ENCODE data around the gene DAZAP2. TPM values are rescaled to one million over a fixed set of nuclear protein-coding genes. Genes with fewer than 3 reads are reported as not detected.

DAZAP2 gene
- total and polyA plus RNA-seq, 2 experiments from 2014 or later = 35.8 to 39.9 TPM

- no peak overlapping the region for H3K27ac Mint-ChIP-seq
- no peak overlapping the region for H3K4me3 Mint-ChIP-seq
- ATAC-seq = peak; percentile 22; the same call in 2 of the 3 replicates
- Histone ChIP-seq H2AFZ (no peak overlapping the region), H3K4me1 (ENCODE audit: insufficient read depth) (no peaks in the 10 kb centered on the region), H3F3A (replicated peaks; ENCODE audit: low read depth) (no peaks in the 10 kb centered on the region), H3K27ac (ENCODE audit: low read depth) (no peak overlapping the region), H3K27me3 (ENCODE audit: insufficient read depth) (no peaks in the 10 kb centered on the region), H4K20me1 (replicated peaks; ENCODE audit: insufficient read depth) (no peaks in the 10 kb centered on the region), H3K36me3 (ENCODE audit: insufficient read depth) (no peaks in the 10 kb centered on the region), H3K4me3 (no peak overlapping the region), H3K4me2 (no peak overlapping the region), H3K9me2 (ENCODE audit: insufficient read depth) (no peaks in the 10 kb centered on the region), H3K79me2 (replicated peaks; ENCODE audit: insufficient read depth) (no peaks in the 10 kb centered on the region)
- peaks cover 9% of the 10 kb centered on the region for H3K27me3 Mint-ChIP-seq (ENCODE audit: insufficient read depth, low read depth, poor library complexity)
- no peak for TF ChIP-seq REST (IDR thresholded peaks at IDR 0.05; ENCODE audit: unreplicated experiment)
- TF ChIP-seq ZNF114 (CRISPR knock-in tag; IDR thresholded peaks at IDR 0.05) = no peak
- TF ChIP-seq, protein P1, sequence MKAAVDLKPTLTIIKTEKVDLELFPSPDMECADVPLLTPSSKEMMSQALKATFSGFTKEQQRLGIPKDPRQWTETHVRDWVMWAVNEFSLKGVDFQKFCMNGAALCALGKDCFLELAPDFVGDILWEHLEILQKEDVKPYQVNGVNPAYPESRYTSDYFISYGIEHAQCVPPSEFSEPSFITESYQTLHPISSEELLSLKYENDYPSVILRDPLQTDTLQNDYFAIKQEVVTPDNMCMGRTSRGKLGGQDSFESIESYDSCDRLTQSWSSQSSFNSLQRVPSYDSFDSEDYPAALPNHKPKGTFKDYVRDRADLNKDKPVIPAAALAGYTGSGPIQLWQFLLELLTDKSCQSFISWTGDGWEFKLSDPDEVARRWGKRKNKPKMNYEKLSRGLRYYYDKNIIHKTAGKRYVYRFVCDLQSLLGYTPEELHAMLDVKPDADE (IDR thresholded peaks at IDR 0.05) = no peak
- TF ChIP-seq ZNF462 (CRISPR knock-in tag; IDR thresholded peaks at IDR 0.05) = no peak
- TF ChIP-seq NANOG (IDR thresholded peaks at IDR 0.05; ENCODE audit: borderline replicate concordance) = no peak
- no peak for TF ChIP-seq STAT1 (IDR thresholded peaks at IDR 0.05; ENCODE audit: unreplicated experiment)
- no peak for TF ChIP-seq CREB1 (CRISPR knock-in tag; IDR thresholded peaks at IDR 0.05; ENCODE audit: low read depth)
- no peak for TF ChIP-seq ZNF331 (CRISPR knock-in tag; IDR thresholded peaks at IDR 0.05; ENCODE audit: low read depth)
- no peak for TF ChIP-seq POLR2AphosphoS5 (IDR thresholded peaks at IDR 0.05; ENCODE audit: low read depth)
- TF ChIP-seq, protein P2, sequence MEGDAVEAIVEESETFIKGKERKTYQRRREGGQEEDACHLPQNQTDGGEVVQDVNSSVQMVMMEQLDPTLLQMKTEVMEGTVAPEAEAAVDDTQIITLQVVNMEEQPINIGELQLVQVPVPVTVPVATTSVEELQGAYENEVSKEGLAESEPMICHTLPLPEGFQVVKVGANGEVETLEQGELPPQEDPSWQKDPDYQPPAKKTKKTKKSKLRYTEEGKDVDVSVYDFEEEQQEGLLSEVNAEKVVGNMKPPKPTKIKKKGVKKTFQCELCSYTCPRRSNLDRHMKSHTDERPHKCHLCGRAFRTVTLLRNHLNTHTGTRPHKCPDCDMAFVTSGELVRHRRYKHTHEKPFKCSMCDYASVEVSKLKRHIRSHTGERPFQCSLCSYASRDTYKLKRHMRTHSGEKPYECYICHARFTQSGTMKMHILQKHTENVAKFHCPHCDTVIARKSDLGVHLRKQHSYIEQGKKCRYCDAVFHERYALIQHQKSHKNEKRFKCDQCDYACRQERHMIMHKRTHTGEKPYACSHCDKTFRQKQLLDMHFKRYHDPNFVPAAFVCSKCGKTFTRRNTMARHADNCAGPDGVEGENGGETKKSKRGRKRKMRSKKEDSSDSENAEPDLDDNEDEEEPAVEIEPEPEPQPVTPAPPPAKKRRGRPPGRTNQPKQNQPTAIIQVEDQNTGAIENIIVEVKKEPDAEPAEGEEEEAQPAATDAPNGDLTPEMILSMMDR (conservative IDR thresholded peaks at IDR 0.05; ENCODE audit: low read depth in 2 of 2) = no peak
- no peak for TF ChIP-seq JUNB (IDR thresholded peaks at IDR 0.05; ENCODE audit: unreplicated experiment)
- TF ChIP-seq EZH2 (IDR thresholded peaks at IDR 0.05; ENCODE audit: low read depth, unreplicated experiment) = no peak
- TF ChIP-seq EZH2phosphoT487 (IDR thresholded peaks at IDR 0.05; ENCODE audit: unreplicated experiment) = no peak
- no peaks in the 10 kb centered on the region; the same call in 2 of the 3 replicates for H3K4me1 Mint-ChIP-seq
- H3K36me3 Mint-ChIP-seq (ENCODE audit: low read depth) = no peaks in the 10 kb centered on the region
- H3K9me3 Mint-ChIP-seq = no peaks in the 10 kb centered on the region
- no peak for DNase-seq (ENCODE audit: low spot score)
Measured at GRCh38 chr12:51197736-51198567, 40.7 kb upstream of the DAZAP2 start.
